PFSK-1 (cell line): Measurements from ENCODE around the gene C19orf44.

Experiments
- FOXP2 ChIP-seq: optimal IDR thresholded peaks from 2 replicates; pipeline ENCODE3; 2011; ENCODE audit warnings: borderline replicate concordance, control low read depth, inconsistent platforms; ENCODE audit not compliant: insufficient read depth; ENCODE audit errors: extremely low read length, extremely low read depth
- POLR2AphosphoS5 ChIP-seq: IDR thresholded peaks from 2 replicates; pipeline ENCODE4 v1.6.1; 2012; ENCODE audit warnings: low read depth, mild to moderate bottlenecking, control low read depth, low read length, moderate library complexity
- SIN3A ChIP-seq: IDR thresholded peaks from 2 replicates; pipeline ENCODE4 v1.6.1; 2012; ENCODE audit warnings: mild to moderate bottlenecking, low read length, moderate library complexity, borderline replicate concordance; ENCODE audit not compliant: insufficient read depth
- TAF1 ChIP-seq: IDR thresholded peaks from 2 replicates; pipeline ENCODE4 v1.6.1; 2012; ENCODE audit warnings: low read length, control low read depth, borderline replicate concordance; ENCODE audit not compliant: insufficient read depth
- TF ChIP-seq, protein P1 (sequence below), 2 experiments: IDR thresholded peaks; 2 replicates each; pipeline versions ENCODE4 v1.6.1 to v1.8.0; 2011 to 2012; ENCODE audit warnings: low read depth in 2 of 2, low read length in 2 of 2, control low read depth in 1 of 2, inconsistent platforms in 1 of 2, mild to moderate bottlenecking in 1 of 2, moderate library complexity in 1 of 2; ENCODE audit not compliant: insufficient read depth in 1 of 2

C19orf44 gene

DNA sequence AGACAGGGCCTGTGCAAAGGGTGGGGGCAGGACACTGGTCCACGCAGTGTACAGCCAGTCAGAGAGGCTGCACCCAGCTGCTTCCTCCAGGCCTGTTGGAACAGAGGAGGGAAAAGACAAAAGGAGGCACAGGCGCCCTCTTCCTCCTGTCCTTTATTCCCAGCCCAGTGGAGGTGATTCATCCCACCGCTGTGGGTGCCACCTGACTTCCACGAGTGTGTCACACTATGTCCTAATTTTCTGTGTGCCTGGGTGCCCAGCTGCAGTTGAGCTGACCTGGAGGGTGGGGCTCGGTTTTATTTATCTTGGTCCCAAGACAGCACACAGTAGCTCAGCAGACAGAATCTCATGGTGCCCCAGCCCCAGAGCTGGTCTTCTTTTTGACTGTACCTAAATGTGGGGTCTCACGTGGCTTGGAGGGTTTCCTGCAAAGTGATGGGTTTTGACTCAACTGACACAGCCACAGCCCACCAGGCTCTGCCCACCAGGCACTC, 33.4 kb upstream of the C19orf44 start:
- TF ChIP-seq FOXP2 = no peak
- TF ChIP-seq TAF1 = no peak
- TF ChIP-seq, protein P1, sequence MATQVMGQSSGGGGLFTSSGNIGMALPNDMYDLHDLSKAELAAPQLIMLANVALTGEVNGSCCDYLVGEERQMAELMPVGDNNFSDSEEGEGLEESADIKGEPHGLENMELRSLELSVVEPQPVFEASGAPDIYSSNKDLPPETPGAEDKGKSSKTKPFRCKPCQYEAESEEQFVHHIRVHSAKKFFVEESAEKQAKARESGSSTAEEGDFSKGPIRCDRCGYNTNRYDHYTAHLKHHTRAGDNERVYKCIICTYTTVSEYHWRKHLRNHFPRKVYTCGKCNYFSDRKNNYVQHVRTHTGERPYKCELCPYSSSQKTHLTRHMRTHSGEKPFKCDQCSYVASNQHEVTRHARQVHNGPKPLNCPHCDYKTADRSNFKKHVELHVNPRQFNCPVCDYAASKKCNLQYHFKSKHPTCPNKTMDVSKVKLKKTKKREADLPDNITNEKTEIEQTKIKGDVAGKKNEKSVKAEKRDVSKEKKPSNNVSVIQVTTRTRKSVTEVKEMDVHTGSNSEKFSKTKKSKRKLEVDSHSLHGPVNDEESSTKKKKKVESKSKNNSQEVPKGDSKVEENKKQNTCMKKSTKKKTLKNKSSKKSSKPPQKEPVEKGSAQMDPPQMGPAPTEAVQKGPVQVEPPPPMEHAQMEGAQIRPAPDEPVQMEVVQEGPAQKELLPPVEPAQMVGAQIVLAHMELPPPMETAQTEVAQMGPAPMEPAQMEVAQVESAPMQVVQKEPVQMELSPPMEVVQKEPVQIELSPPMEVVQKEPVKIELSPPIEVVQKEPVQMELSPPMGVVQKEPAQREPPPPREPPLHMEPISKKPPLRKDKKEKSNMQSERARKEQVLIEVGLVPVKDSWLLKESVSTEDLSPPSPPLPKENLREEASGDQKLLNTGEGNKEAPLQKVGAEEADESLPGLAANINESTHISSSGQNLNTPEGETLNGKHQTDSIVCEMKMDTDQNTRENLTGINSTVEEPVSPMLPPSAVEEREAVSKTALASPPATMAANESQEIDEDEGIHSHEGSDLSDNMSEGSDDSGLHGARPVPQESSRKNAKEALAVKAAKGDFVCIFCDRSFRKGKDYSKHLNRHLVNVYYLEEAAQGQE (IDR thresholded peaks at IDR 0.05; ENCODE audit: insufficient read depth in 1 of 2, low read depth in 2 of 2, low read length in 2 of 2) = no peak
- TF ChIP-seq POLR2AphosphoS5 = no peak
- no peak for TF ChIP-seq SIN3A

DNA sequence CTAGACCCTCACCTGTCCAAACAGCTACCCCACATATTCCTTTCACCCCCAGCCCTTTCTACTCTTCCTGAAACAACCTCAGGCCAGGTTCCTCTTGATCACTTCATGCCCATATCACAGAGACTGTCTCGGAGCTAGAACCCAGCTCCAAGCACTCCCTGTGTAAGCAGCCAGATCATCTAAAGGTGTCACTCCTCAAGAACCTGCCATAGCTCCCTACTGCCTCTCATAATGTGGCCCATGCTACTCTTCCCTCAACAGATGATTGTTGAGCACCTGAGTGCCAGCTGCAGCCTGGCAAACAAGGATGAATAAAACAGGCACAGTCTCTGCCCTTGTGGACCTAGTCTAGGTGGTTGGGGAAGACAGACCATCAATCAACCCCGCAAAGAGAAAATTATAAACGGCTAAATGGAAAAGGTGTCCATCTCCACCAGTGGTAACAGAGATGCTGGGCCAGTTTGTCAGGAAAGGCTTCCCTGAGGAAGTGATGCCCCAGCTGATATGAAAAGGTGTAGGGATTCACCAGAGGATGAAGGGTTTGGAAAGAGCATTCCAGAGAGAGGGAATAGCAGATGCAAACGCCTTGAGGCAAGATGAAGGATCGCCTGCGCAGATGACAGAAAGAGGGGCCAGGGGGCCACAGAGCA, 32.7 kb upstream of the C19orf44 start:
- TF ChIP-seq TAF1 (no peak), SIN3A (no peak), POLR2AphosphoS5 (no peak), FOXP2 (no peak)
- TF ChIP-seq, protein P1 (IDR thresholded peaks at IDR 0.05; ENCODE audit: insufficient read depth in 1 of 2, low read depth in 2 of 2, low read length in 2 of 2) = no peak

- TF ChIP-seq FOXP2 (no peak), SIN3A (no peak), TAF1 (no peak), POLR2AphosphoS5 (no peak)
- TF ChIP-seq, protein P1 (IDR thresholded peaks at IDR 0.05; ENCODE audit: insufficient read depth in 1 of 2, low read depth in 2 of 2, low read length in 2 of 2) = no peak
Measured at GRCh38 chr19:16463991-16464575, 32.1 kb upstream of the C19orf44 start.

DNA sequence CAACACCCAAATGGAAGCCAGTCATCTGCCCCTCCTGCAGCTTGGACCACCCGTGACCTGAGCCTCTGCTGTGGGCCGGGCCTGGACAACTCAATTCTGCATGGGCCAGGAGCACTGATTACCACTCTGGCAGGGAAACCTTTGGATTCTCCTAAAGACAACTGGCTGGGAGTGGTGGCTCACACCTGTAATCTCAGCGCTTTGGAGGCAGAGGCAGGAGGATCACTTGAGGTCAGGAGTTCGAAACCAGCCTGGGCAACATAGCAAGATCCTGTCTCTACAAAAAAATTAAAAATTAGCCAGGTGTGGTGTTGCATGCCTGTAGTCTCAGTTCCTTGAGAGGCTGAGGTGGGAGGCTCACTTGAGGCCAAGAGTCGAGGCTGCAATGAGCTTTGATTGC, 31.0 kb upstream of the C19orf44 start:
- TF ChIP-seq, protein P1 (IDR thresholded peaks at IDR 0.05; ENCODE audit: insufficient read depth in 1 of 2, low read depth in 2 of 2, low read length in 2 of 2) = no peak
- TF ChIP-seq SIN3A (no peak), FOXP2 (no peak), POLR2AphosphoS5 (no peak), TAF1 (no peak)
